Esophagus squamous epithelium (tissue), 4 donors: ENCODE results near the gene PARD3.

ENCODE experiments used
- CTCF ChIP-seq, 6 experiments: fragments of 450-650 bp in 4 of 6; fragments of 200-600 bp in 2 of 6; sonication (generic) in 2 of 6; IDR thresholded peaks; one replicate each; pipeline ENCODE4 v1.5.1; 2016 to 2019; ENCODE audit warnings: antibody characterized with exemption in 6 of 6, mild to moderate bottlenecking in 4 of 6, moderate library complexity in 4 of 6
- POLR2A ChIP-seq, 4 donors: fragments of 450-650 bp; IDR thresholded peaks; one replicate each; pipeline ENCODE4 v1.6.1; 2017; ENCODE audit warnings: antibody characterized with exemption in 4 of 4, mild to moderate bottlenecking in 4 of 4, moderate library complexity in 3 of 4

GRCh38 chr10:34372509-34372908, 442.6 kb downstream of the PARD3 start:
- TF ChIP-seq CTCF (IDR thresholded peaks at IDR 0.05) (no peak), POLR2A (IDR thresholded peaks at IDR 0.05) (no peak)
